K562 (cell line): ENCODE results near the gene THEM5. TPM values are rescaled to one million over a fixed set of nuclear protein-coding genes. Genes with fewer than 3 reads are reported as not detected.

Source experiments
- ATAC-seq: fragments of 200-7000 bp; cut with Tn5 transposase; 3 replicates; pipeline ENCODE4 v1.9.1; 2020; ENCODE audit warnings: moderate library complexity
- BruUV-seq: library from RNA; stranded (reverse); fragments of 400-500 nt; replicated peaks from 2 replicates; lab custom pipeline; 2021; lab: Mats Ljungman, UMichigan
- CTCF ChIA-PET: fragments of 300-600 bp; formaldehyde crosslinking; extraction: SDS; loops from one replicate; lab custom pipeline; 2021; ENCODE audit warnings: low intra/inter-chr PET ratio; lab: Yijun Ruan, JAX
- POLR2A ChIA-PET: fragments of 300-600, 350-650 bp; sonication (Branson Sonifier 250); formaldehyde crosslinking; extraction: SDS; loops from one replicate; lab custom pipeline; 2021; ENCODE audit warnings: antibody characterized with exemption, inconsistent platforms; lab: Yijun Ruan, JAX
- DNase-seq, 4 experiments: peaks; one replicate each; pipeline versions ENCODE4 v3.0.0 to v3.0.0-alpha.2; 2011 to 2018; ENCODE audit warnings: low spot score in 3 of 4, mixed read lengths in 3 of 4; ENCODE audit errors: extremely low read depth in 1 of 4
- FAIRE-seq: peaks from 2 replicates; lab custom pipeline; 2011; peaks lifted over from hg19 to GRCh38; lab: Jason Lieb, UNC
- H2AFZ ChIP-seq: 2 replicates; pipeline ENCODE4 v1.6.0; 2011; ENCODE audit warnings: low read depth, low read length, control low read depth, inconsistent platforms
- H3K27ac ChIP-seq: fragments of 200-600 bp; 3 replicates; pipeline ENCODE4 v1.8.0; 2011; ENCODE audit warnings: low read depth, mild to moderate bottlenecking, control low read depth, inconsistent platforms, low read length, moderate library complexity, mixed read lengths; ENCODE audit errors: extremely low read depth
- H3K27me3 ChIP-seq, 2 experiments: fragments of 300-600 bp in 1 of 2; 2 replicates in 1 of 2; 3 replicates in 1 of 2; pipeline versions ENCODE4 v1.6.0 to v1.8.0; 2011; ENCODE audit warnings: inconsistent platforms in 2 of 2, low read length in 2 of 2, mild to moderate bottlenecking in 1 of 2, mixed read lengths in 1 of 2, moderate library complexity in 1 of 2; ENCODE audit not compliant: control insufficient read depth in 2 of 2, insufficient read depth in 2 of 2
- H3K36me3 ChIP-seq: fragments of 300-600 bp; 3 replicates; pipeline ENCODE4 v1.8.0; 2011; ENCODE audit warnings: mild to moderate bottlenecking, low read length, inconsistent platforms; ENCODE audit not compliant: control insufficient read depth, insufficient read depth
- H3K4me1 ChIP-seq, 2 experiments: fragments of 200-600 bp in 1 of 2; replicated peaks in 1 of 2; 2 replicates in 1 of 2; 3 replicates in 1 of 2; pipeline versions ENCODE4 v1.5.1 to v1.8.0; 2011; ENCODE audit warnings: inconsistent platforms in 2 of 2, low read length in 2 of 2, mild to moderate bottlenecking in 1 of 2, mixed read lengths in 1 of 2, moderate library complexity in 1 of 2; ENCODE audit not compliant: control insufficient read depth in 2 of 2, insufficient read depth in 2 of 2
- H3K4me2 ChIP-seq: 2 replicates; pipeline ENCODE4 v1.6.1; 2011; ENCODE audit warnings: low read length, control low read depth, inconsistent platforms, mixed read lengths; ENCODE audit not compliant: insufficient read depth
- H3K4me3 ChIP-seq: fragments of 200-600 bp; sonication (generic), shearing (Covaris generic); 2 replicates; pipeline ENCODE4 v1.5.1; 2016; ENCODE audit warnings: control low read depth, inconsistent platforms
- H3K79me2 ChIP-seq: fragments of 200-600 bp; 3 replicates; pipeline ENCODE4 v1.8.0; 2011; ENCODE audit warnings: low read length, inconsistent platforms; ENCODE audit not compliant: control insufficient read depth, insufficient read depth
- H3K9ac ChIP-seq, 2 experiments: 2 replicates each; pipeline versions ENCODE4 v1.6.0 to v1.6.1; 2011; ENCODE audit warnings: low read depth in 2 of 2, low read length in 2 of 2, control low read depth in 1 of 2, inconsistent platforms in 1 of 2, mild to moderate bottlenecking in 1 of 2, mixed read lengths in 1 of 2; ENCODE audit not compliant: insufficient read depth in 1 of 2
- H3K9me1 ChIP-seq: one replicate; pipeline ENCODE4 v1.6.0; 2011; ENCODE audit warnings: inconsistent platforms, mild to moderate bottlenecking, low read length, moderate library complexity; ENCODE audit not compliant: control insufficient read depth, insufficient read depth
- H3K9me3 ChIP-seq: replicated peaks from 2 replicates; pipeline ENCODE4 v1.5.1; 2011; ENCODE audit warnings: low read depth, low read length, inconsistent platforms; ENCODE audit not compliant: control insufficient read depth, insufficient read depth
- H4K20me1 ChIP-seq: replicated peaks from 2 replicates; pipeline ENCODE4 v1.6.1; 2011; ENCODE audit warnings: low read length, inconsistent platforms, mixed read lengths; ENCODE audit not compliant: control insufficient read depth, insufficient read depth
- NFRKB ChIP-seq: fragments of 450-650 bp; IDR thresholded peaks from 2 replicates; pipeline ENCODE4 v1.6.1; 2016; ENCODE audit warnings: low read depth
- SNIP1 ChIP-seq: fragments of 450-650 bp; IDR thresholded peaks from 2 replicates; pipeline ENCODE4 v1.7.1; 2017; ENCODE audit warnings: low read depth, mild to moderate bottlenecking
- ZNF431 ChIP-seq: sonication (generic); formaldehyde crosslinking; IDR thresholded peaks from 2 replicates; pipeline ENCODE4 v1.8.0; 2022; ENCODE audit warnings: mild to moderate bottlenecking, missing genetic modification reagents
- WGBS: fragments of 100-300 bp; shearing (Covaris generic); methylation state at CpG from one replicate; pipeline ENCODE4 v1.1.6; 2016; ENCODE audit warnings: low coverage, mixed read lengths; ENCODE audit not compliant: insufficient coverage; ENCODE audit errors: missing lambda C conversion rate; 5-methylcytosine and 5-hydroxymethylcytosine counted together
- in situ Hi-C: fragments of 300-500 bp; cut with MboI; formaldehyde crosslinking; loops from 4 replicates; pipeline ENCODE4 v1.15.0; 2018; ENCODE audit warnings: inconsistent platforms, mixed read lengths
- intact Hi-C: fragments of 100-400 bp; cut with micrococcal nuclease; formaldehyde crosslinking; loops from 2 replicates; pipeline ENCODE4 v1.14.2; 2022
- polyA plus RNA-seq, 8 experiments: library from polyadenylated mRNA; depleted of rRNA in 4 of 8; stranded (reverse) in 5 of 8; unstranded in 3 of 8; fragments of >200 nt; fragmentation: Nextera tagmentation in 2 of 8; fragmentation: Illumina TruSeq in 1 of 8; extraction: Ambion mirVana in 2 of 8; extraction: Trizol in 1 of 8; gene quantifications; 2 replicates each; pipeline versions ENCODE4 v1.2.1 to v1.2.3, GENCODE V29; 2011 to 2014; ENCODE audit warnings: inconsistent platforms in 1 of 8, missing spikeins in 1 of 8
- total RNA-seq, 7 experiments: library from RNA; depleted of rRNA in 6 of 7; stranded (reverse); fragments of >200 nt in 6 of 7; fragmentation: Illumina TruSeq in 2 of 7; extraction: Trizol in 2 of 7; gene quantifications; 2 replicates each; pipeline versions ENCODE4 v1.2.1 to v1.2.3, GENCODE V29; 2011 to 2021; ENCODE audit warnings: low replicate concordance in 1 of 7

THEM5 gene
- total and polyA plus RNA-seq, 9 of the 15 experiments (the other 6 are each of a cell fraction or from before 2014, with no cell fraction given) = not detected

GRCh38 chr1:151814971-151815545 lies 38.5 kb downstream of the THEM5 start (continued):
- TF ChIP-seq NFRKB = no peak

- Histone ChIP-seq H3K4me1 (no peaks in the 10 kb centered on the region), H3K4me3 (no peak overlapping the region), H3K36me3 (no peaks in the 10 kb centered on the region), H3K27me3 (peaks cover 73 to 78% of the 10 kb centered on the region in 2 experiments), H3K4me2 (no peak overlapping the region), H3K9me3 (no peaks in the 10 kb centered on the region), H3K27ac (no peak overlapping the region), H3K9ac (no peak overlapping the region), H2AFZ (no peak overlapping the region), H4K20me1 (peaks cover 5% of the 10 kb centered on the region; the same call in 1 of the 2 replicates), H3K9me1 (no peaks in the 10 kb centered on the region), H3K79me2 (no peaks in the 10 kb centered on the region)
- no peak for DNase-seq
- no peak for FAIRE-seq
- 9% methylated on average over 10 of the region's 15 CpGs for WGBS
- no peak for ATAC-seq
- POLR2A ChIA-PET = interaction anchor here (0.7 to 1.1 kb wide), 2 partner anchors 13 to 14 kb away, joined by 3 to 5 read pairs; no protein-coding TSS in a partner anchor
- intact Hi-C loops (no loop called here), in situ Hi-C loops (no loop called here)
- TF ChIP-seq ZNF431 (CRISPR knock-in tag) (peak; percentile 72; the same call in 1 of the 2 replicates), SNIP1 (no peak)
- no TSS peak for BruUV-seq
- CTCF ChIA-PET = no interaction called here
These were observed 39.1 kb downstream of the THEM5 start for GRCh38 chr1:151814426-151814825.
